ENCODE results near the gene PIP5K1C.
"Not testable (repeated sequence)": the region's sequence is repeated elsewhere in the genome, so short reads cannot be mapped to it uniquely, and the experiment has no call there.

PIP5K1C gene

GRCh38 chr19:3645726-3646125, 54.5 kb downstream of the PIP5K1C start:
- DNase-seq (ENCODE audit: low read depth), result no peak

DNA sequence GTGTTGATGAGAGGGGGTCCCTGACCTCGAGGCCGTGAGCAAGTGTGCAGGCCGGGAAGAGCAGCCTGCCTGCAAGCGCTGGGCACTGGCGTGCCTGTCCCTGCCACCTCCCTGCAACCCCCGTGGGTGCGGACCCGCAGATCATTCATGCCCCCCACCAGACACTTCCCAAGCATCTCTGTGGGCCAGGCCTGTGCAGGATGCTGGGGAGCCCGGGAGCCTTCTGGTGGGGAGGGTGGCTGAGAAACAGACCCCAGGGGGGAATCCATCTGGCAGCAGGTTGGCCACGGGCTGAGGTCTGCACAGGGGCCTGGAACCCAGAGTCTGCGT, 55.2 kb downstream of the PIP5K1C start:
- DNase-seq (ENCODE audit: low read depth), result no peak

DNA sequence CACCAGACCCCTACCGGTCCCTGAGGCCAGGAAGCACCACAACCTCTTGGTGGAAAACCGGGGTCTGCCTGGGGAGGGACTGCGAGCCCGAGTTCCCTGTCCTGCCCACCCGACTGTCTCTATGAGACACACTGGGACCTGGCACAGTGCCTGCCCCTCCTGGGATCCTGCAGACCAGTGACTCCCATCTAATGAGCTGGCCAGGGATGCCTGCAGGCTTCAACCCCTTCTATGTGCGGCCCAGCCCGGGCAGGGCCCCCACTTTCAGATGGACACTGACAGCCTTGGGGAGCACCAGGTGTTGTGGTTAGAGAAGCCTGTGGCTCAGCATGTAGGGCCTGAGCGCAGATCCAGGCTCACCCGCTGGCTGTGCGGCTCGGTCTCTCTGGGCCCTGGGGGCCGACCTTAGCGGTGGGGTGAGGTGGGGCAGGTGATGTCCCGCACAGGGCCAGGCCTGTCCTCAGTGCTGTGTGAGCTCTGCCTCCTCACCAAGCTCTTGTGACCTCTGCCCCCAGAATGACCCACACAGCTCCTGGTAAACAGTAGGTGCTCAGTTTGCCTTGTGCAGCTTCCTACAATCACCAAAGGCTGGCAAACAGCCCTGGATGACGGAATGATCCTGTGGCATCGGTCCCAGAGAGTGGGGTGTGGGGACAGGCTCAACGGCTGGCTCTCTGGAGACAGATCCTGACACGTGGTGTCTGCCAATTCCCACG, 55.8 kb downstream of the PIP5K1C start:
- no peak for DNase-seq (ENCODE audit: low read depth)

DNA sequence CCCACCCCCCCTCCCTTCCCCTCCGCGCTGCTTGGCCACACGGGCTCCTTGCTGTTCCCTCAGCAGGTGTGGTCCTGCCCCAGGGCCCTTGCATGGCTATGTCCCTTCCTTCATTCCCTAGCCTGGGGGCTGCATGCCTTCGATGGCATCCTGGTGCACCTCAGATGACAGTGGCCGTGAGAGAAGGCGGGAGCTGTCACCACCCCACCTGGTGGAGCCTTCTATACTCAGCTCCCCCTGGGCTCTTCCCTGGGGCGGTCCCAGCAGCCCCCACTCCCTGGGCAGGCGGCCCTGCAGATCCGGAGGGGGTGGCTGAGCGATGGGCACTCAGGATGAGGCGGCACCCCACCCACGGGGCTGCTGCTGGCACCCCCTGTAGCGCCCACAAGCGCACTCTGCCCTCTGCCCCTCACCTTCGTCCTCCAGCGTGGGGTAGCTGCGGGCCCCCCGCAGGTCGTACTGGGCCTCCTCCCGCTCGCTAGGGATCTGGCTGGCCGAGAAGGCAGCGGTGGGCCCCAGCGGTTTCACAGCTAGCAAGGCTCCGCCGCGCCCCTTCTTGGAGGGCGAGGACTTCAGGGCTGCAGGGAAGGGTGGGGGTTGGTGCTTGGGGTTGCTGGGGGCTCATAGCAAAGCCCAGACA, 56.5 kb downstream of the PIP5K1C start:
- no peak for DNase-seq (ENCODE audit: low read depth)

DNA sequence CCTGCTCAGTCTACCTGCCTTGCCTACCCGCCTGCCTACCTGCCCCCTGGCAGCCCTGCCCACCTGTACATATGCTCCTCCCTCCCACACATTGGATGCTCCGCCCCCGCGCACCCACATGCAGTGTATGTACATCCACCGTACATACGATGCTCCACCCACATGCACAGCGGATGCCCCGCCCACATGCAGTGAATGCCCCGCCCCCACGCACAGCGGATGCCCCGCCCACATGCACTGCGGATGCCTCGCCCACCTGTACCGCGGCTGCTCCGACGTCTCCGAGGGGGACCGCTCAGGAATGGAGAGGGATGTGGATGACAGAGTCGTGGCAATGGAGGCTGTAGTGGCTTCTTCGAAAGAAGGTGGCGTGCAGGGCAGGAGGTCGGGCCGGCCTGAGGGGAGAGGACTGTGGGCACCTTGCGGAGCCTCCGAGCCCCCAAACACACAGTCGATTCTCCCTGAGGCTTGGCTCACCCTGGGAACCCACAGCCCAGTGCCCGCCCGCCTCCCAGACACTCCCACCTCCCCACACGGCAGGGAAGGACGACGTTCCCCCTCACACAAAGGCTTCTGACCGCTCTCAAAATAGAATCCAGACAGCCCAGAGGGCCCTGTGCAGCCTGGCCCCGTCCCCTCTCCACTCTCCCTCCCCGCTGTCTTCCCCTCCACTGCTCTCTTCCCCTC, 57.1 kb downstream of the PIP5K1C start:
- no peak for DNase-seq (ENCODE audit: low read depth)

- no peak for DNase-seq (ENCODE audit: low read depth)
Observed at GRCh38 chr19:3642296-3642695, 58.0 kb downstream of the PIP5K1C start.

- DNase-seq (ENCODE audit: low read depth), result no peak
Observed at GRCh38 chr19:3641515-3642269, 58.6 kb downstream of the PIP5K1C start.

DNA sequence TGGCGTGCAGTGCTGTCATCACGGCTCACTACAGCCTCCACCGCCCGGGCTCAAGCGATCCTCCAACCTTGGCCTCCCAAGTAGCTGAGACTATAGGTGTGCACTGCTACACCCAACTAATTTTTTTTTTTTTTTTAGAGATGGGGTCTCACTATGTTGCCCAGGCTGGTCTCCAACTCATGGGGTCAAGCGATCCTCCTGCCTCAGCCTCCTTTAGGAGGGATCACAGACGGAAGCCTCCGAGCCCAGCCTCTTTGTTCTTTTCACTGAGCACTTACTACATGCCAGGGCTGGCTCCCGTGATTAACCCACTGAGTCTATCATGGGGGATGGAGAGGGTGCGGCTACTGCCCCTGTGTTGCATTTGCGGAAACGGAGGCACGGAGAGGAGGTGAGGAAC, 60.8 kb downstream of the PIP5K1C start:
- no peak for DNase-seq (ENCODE audit: low read depth)

GRCh38 chr19:3638208-3639193, 61.8 kb downstream of the PIP5K1C start:
- DNase-seq (ENCODE audit: low read depth), result no peak

DNA sequence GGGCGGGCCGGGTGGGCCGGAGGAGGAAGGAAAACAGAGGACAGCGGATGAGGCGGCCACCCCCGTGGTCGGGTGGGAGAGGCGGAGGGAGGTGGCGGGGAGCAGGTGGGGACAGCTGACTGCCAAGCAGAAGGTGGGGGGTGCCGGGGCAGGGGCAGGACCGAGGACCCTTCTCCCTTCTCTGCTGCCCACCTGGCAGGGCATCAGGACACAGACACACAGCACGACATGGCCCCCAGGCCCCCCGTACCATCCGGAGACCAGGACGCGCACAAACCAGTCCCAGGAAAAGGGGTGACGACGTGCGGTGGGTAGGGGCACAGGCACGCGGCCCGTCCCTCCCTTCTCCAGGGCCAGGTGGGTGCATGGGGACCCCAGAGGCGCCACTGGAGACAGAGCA, 62.6 kb downstream of the PIP5K1C start:
- no peak for DNase-seq (ENCODE audit: low read depth)

DNA sequence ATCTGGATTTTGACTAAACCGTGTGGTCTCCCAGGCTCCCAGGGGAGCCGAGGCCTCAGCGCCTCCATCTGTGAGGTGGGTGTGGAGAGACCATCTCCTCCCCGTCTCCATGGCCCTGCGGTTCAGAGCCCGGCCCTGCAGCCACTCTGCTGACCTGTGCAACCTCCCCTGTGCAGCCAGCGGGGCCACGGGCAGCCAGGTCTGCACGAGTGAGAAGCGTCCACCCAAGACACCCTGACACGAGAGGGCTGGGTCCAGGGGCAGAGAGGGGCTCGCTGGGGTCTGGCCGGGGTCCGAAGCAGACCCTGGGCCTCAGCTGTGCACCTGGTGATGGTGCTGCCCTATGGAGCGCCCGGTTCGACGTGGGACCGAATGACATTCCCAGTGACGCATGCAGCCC, 63.3 kb downstream of the PIP5K1C start:
- DNase-seq (ENCODE audit: low read depth), result no peak

DNA sequence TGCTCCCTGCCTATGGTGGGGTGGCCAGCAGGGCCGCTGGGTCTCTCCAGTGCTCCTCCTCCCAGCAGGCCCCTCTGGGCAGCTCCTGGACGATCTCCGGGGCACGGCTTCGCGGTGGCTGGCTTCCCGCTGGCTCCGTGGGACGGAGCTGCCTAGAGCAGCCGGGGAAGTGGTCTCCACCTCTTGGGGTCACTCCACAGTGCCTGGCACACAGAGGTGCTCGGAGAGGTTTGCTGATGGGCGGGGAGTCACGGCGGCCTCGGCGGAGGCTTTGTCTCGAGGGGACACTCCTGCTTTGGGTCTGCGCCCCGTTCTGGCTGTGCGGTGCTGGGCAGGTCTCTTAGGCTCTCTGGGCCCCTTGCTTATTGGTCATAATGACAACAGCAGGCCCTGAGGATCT, 63.8 kb downstream of the PIP5K1C start:
- DNase-seq (ENCODE audit: low read depth), result no peak

GRCh38 chr19:3634496-3635045, 65.7 kb downstream of the PIP5K1C start:
- DNase-seq (ENCODE audit: low read depth), result no peak

GRCh38 chr19:3633559-3633988, 66.7 kb downstream of the PIP5K1C start:
- no peak for DNase-seq (ENCODE audit: low read depth)

- DNase-seq (ENCODE audit: low read depth), result no peak
Observed at GRCh38 chr19:3632739-3633558, 67.3 kb downstream of the PIP5K1C start.

GRCh38 chr19:3632098-3632497, 68.2 kb downstream of the PIP5K1C start:
- no peak for DNase-seq (ENCODE audit: low read depth)

DNA sequence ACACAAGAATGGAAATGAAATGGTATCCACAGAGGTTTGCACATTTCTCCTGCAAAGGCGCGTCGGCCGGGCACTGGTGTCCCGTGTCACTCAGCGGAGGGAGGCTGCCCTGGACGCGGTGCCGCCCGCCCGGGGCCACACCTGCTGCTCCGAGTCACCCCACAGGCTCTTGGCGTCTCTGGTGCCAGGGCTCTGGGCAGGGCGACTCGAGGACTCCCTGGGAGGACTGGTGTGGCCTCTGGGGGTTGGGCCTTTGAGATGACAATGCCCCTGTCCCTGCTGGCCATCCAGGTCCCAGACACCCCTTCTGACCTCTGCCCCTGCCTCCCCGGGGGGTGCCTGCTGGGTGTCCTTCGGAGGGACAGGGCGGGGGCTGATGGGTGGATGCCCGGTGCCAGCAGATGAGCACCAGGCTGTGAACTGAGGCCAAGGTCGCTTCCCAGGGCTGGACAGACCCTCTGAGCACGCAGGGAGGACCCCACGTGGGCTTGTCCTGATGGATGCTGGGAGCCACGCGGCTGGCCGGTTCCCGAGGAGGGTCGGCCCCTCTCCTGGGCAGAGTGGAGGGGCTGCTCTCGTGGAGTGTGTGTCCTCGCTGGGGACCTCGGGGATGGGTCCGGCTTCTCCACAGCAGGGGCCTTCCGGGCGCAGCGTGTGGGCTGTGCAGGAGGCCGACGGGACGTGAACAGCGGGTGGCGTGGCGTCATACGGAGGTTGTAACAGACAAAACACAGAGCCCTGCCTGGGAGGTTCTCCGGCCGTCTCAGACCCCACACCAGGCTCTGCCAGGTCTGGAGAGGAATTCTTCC, 69.0 kb downstream of the PIP5K1C start:
- no peak for DNase-seq (ENCODE audit: low read depth)

- not testable (repeated sequence) for DNase-seq (ENCODE audit: low read depth)
Observed at GRCh38 chr19:3628766-3629165, 71.5 kb downstream of the PIP5K1C start.

DNA sequence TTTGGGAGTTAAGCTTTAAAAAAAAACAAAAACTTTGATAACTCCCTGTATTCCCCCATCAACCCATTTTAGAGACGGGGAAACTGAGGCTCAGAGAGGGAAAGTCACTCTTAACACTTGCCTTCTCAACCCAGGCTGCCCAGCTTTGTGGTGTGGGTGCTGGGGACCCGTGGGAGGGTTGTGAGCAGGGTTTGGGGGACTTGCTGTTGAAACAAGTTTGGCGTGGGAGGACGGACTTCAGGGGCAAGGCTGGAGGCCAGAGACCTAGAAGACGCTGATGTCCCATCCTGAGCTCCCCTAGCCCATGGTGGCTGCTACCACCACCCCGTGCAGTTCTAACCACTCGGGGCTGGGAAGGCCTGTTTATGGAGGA, 72.9 kb downstream of the PIP5K1C start:
- DNase-seq (ENCODE audit: low read depth), result no peak

All from HS-5 (cell line).